ENCODE data around the gene HIPK3.

GRCh38 chr11:33358150-33358831 lies 101.1 kb downstream of the HIPK3 start:
- TF ChIP-seq, protein P1, sequence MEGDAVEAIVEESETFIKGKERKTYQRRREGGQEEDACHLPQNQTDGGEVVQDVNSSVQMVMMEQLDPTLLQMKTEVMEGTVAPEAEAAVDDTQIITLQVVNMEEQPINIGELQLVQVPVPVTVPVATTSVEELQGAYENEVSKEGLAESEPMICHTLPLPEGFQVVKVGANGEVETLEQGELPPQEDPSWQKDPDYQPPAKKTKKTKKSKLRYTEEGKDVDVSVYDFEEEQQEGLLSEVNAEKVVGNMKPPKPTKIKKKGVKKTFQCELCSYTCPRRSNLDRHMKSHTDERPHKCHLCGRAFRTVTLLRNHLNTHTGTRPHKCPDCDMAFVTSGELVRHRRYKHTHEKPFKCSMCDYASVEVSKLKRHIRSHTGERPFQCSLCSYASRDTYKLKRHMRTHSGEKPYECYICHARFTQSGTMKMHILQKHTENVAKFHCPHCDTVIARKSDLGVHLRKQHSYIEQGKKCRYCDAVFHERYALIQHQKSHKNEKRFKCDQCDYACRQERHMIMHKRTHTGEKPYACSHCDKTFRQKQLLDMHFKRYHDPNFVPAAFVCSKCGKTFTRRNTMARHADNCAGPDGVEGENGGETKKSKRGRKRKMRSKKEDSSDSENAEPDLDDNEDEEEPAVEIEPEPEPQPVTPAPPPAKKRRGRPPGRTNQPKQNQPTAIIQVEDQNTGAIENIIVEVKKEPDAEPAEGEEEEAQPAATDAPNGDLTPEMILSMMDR (IDR thresholded peaks at IDR 0.05), result no peak
- no peak for TF ChIP-seq EZH2phosphoT487 (IDR thresholded peaks at IDR 0.05)
- no peak for TF ChIP-seq EZH2 (IDR thresholded peaks at IDR 0.05)
